GM10248 (cell line): Measurements from ENCODE around the gene PIP5KL1.

Experiments
- CTCF ChIA-PET: fragments of 300-600 bp; sonication (Branson Sonifier 250); formaldehyde crosslinking; extraction: SDS; loops from one replicate; lab custom pipeline; 2021; ENCODE audit warnings: antibody characterized with exemption; lab: Yijun Ruan, JAX
- POLR2A ChIA-PET: fragments of 350-650 bp; sonication (Branson Sonifier 250); formaldehyde crosslinking; extraction: SDS; loops from one replicate; lab custom pipeline; 2020; ENCODE audit warnings: antibody characterized with exemption; lab: Yijun Ruan, JAX
- DNase-seq: peaks from one replicate; pipeline ENCODE4 v3.0.0; 2012; ENCODE audit errors: extremely low spot score
- TF ChIP-seq, protein P1 (sequence below): IDR thresholded peaks from 2 replicates; pipeline ENCODE4 v1.5.1; 2012; ENCODE audit warnings: mild to moderate bottlenecking, low read depth; ENCODE audit errors: extremely low read depth, missing control alignments, control extremely low read depth

PIP5KL1 gene

DNA sequence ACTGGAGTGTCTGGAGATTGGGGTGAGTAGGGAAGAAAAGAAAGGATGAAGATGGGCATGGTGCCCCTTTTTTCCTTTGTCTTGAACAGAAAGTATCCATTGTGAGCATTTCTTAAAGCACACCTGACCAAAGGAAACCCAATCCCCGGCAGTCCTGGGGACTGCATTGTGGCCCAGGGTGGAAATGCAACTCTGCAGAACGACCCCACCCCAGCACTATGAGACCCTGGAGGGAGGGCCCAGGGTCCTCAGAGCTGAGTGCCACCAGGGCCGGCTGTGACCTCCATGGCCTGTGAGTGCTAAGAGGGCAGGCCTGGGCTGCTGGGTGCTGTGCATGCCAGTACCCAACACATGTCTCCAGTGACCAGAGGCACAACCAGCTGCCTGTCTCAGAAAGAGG is 31.7 kb upstream of the PIP5KL1 start:
- DNase-seq: no peak
- TF ChIP-seq, protein P1, sequence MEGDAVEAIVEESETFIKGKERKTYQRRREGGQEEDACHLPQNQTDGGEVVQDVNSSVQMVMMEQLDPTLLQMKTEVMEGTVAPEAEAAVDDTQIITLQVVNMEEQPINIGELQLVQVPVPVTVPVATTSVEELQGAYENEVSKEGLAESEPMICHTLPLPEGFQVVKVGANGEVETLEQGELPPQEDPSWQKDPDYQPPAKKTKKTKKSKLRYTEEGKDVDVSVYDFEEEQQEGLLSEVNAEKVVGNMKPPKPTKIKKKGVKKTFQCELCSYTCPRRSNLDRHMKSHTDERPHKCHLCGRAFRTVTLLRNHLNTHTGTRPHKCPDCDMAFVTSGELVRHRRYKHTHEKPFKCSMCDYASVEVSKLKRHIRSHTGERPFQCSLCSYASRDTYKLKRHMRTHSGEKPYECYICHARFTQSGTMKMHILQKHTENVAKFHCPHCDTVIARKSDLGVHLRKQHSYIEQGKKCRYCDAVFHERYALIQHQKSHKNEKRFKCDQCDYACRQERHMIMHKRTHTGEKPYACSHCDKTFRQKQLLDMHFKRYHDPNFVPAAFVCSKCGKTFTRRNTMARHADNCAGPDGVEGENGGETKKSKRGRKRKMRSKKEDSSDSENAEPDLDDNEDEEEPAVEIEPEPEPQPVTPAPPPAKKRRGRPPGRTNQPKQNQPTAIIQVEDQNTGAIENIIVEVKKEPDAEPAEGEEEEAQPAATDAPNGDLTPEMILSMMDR: no peak
- CTCF ChIA-PET: interaction anchor here (2.1 to 25.1 kb wide), 3 partner anchors 10 to 76 kb away, joined by 8 to 615 read pairs (median 263); no protein-coding TSS in a partner anchor
- POLR2A ChIA-PET: interaction anchor here (0.6 to 1.2 kb wide), 2 partner anchors 9 to 14 kb away, joined by 3 read pairs; no protein-coding TSS in a partner anchor

DNA sequence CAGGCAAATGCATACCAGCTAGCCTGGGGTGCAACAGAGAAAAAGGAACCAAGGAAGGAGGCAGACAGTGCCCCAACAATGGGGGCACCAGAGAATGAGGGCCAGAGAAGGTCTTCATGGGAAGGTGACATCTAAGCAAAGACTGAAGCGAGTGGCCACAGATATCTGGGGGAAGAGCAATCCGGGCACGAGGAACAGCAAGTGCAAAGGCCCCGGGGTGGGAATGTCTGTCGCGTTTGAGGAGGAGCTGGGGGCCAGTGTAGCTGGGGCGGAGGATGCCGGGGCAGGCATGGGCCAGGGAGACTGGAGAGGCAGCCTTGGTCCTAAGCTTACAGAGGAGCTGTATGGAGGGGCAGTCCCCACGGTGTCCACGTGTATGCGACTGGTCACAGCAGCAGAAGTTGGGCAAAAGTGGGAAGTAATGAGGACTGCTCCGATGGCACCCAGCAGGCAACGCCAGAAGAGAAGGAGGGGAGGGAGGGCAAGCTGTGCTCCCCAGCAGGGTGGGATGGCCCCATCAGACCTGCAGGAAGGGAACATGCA is 31.1 kb upstream of the PIP5KL1 start:
- no peak for DNase-seq
- ChIA-PET POLR2A (interaction anchor here (0.6 to 1.2 kb wide), 3 partner anchors 10 to 85 kb away, joined by 3 to 4 read pairs (median 3); no protein-coding TSS in a partner anchor), CTCF (interaction anchor here (2.1 to 25.1 kb wide), 3 partner anchors 9 to 77 kb away, joined by 8 to 615 read pairs (median 263); no protein-coding TSS in a partner anchor)
- TF ChIP-seq, protein P1: no peak

DNA sequence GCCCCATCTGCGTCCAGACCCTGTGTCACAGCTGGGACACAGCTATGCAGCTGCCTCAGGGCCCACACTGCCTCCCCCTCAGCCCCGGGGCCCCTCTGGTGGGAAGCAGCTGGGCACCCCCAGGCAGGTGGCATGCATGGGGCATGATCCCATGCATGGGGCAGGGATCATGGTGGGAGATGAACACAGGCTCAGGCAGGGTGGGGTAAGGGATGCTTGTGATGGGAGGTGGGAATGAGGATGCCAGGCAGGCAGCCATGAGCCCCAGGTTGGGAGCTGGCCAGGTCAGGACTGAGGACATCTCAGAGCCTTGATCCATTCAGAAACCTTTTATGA is 30.5 kb upstream of the PIP5KL1 start:
- TF ChIP-seq, protein P1: no peak
- ChIA-PET POLR2A (interaction anchor here (0.6 to 1.2 kb wide), 2 partner anchors 16 to 85 kb away, joined by 3 to 4 read pairs; no protein-coding TSS in a partner anchor), CTCF (interaction anchor here (1.2 to 25.1 kb wide), 4 partner anchors 9 to 106 kb away, joined by 3 to 615 read pairs (median 136); partner anchors contain the start of gene NAIF1)
- DNase-seq: no peak

DNA sequence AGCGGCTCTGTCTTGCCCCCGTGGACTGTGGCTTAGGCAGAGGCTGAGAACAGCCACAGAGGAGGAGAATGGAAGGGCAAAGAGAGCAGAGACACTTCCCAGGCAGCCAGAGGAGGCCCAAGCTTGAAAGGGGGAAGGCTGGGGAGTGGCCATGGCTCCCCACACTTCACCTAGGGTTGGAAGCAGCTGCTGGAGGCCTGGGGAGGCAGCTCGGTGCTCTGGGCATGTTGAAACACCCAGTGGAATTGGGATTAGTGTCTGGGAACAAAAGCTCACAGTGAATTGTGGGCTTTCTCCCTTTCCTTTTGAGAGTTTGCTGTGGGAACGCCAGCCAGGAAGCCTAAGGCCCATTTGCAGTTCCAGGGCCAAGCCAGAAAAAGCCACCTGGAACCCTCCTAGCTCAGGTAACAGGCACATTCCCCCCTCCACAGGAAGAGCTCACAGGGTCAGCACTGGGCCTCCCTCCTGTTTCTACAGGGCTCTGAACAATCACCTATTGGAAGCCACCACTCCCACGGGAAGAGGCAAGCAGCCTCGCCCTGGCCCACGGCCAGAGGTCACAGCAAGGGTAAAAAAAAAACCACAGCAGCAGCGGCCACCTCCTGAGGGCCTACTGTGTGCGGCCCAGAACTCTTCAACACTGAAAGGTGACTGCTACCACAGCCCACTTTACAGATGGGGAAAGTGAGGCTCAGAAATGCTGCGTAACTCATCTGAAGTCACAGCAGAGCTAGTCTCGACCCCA is 30.0 kb upstream of the PIP5KL1 start:
- ChIA-PET POLR2A (no interaction called here), CTCF (interaction anchor here (0.8 to 25.1 kb wide), 6 partner anchors 8 to 107 kb away, joined by 3 to 615 read pairs (median 6); partner anchors contain the start of gene NAIF1)
- TF ChIP-seq, protein P1: no peak
- no peak for DNase-seq

DNA sequence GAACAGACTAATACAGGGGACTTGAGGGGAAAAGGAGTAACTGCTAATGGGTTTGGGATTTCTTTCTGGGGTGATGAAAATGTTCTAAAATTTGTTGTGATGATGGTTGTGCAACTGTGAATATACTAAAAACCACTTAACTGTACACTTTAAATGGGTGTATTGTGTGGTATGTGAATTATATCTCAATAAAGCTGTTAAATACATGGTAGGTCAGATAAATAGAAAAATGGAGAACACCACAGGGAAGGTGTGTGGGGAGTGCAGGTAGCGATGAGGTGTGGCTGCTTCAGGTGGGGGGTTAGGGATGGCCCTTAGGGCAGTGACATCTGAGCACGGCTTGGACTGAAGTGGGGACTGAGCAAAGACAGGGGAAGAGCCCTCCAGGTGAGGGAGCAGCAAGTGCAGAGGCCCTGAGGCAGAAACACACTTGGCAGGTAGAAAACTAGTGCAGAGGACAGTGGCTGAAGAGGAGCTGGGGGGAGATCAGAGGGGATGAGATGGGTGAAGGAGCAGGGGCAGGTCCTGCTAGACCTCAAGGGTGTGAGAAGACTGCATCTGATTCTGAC is 29.3 kb upstream of the PIP5KL1 start:
- DNase-seq: no peak
- ChIA-PET POLR2A (no interaction called here), CTCF (interaction anchor here (0.8 to 25.1 kb wide), 7 partner anchors 8 to 158 kb away, joined by 3 to 615 read pairs (median 4); partner anchors contain the start of gene NAIF1)
- TF ChIP-seq, protein P1: no peak

DNA sequence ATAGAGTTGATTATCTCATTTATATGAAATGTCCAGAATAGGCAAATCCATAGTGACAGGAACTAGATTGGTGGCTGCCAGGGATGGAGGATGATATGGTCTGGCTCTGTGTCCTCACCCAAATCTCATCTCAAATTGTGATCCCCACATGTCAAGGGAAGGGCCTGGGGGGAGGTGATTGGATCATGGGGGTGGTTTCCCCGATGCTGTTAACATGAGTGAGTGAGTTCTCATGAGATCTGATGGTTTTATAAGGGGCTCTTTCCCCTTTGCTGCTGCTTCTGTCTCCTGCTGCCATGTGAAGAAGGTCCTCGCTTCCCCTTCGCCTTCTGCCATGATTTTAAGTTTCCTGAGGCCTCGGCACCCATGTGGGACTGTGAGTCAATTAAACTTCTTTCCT is 28.8 kb upstream of the PIP5KL1 start:
- CTCF ChIA-PET: interaction anchor here (2.1 to 25.1 kb wide), 3 partner anchors 15 to 158 kb away, joined by 4 to 615 read pairs (median 263); no protein-coding TSS in a partner anchor
- POLR2A ChIA-PET: no interaction called here
- DNase-seq: no peak
- TF ChIP-seq, protein P1: no peak
